H1 (cell line): ENCODE data around the gene ERC1. TPM values are rescaled to one million over a fixed set of nuclear protein-coding genes. Genes with fewer than 3 reads are reported as not detected.

Source experiments
- CTCF ChIA-PET: fragments of 300-600 bp; sonication (Branson Sonifier 250); formaldehyde crosslinking; loops from one replicate; lab custom pipeline; 2021; ENCODE audit not compliant: partially characterized antibody; lab: Charles Lee
- POLR2A ChIA-PET: fragments of 300-600 bp; sonication (Branson Sonifier 250); formaldehyde crosslinking; loops from one replicate; lab custom pipeline; 2021; ENCODE audit warnings: inconsistent platforms; ENCODE audit not compliant: partially characterized antibody; lab: Charles Lee
- DNase-seq, 2 experiments: peaks; one replicate each; pipeline versions ENCODE4 v3.0.0 to v3.0.0-alpha.2; 2010 to 2022; ENCODE audit warnings: low spot score in 2 of 2, low read depth in 1 of 2, mixed read lengths in 1 of 2
- FAIRE-seq: peaks from 2 replicates; lab custom pipeline; 2011; peaks lifted over from hg19 to GRCh38; lab: Jason Lieb, UNC
- H2AFZ ChIP-seq: 2 replicates; pipeline ENCODE4 v1.8.1; 2012; ENCODE audit warnings: low read length, inconsistent platforms
- H2AK5ac ChIP-seq: 2 replicates; pipeline ENCODE4 v1.6.1; 2013; ENCODE audit warnings: low read depth, low read length
- H2BK120ac ChIP-seq: replicated peaks from 2 replicates; pipeline ENCODE3; 2013; ENCODE audit warnings: low read depth, low read length, inconsistent platforms
- H2BK12ac ChIP-seq: 2 replicates; pipeline ENCODE4 v1.6.1; 2013; ENCODE audit warnings: low read depth, low read length
- H2BK15ac ChIP-seq: 2 replicates; pipeline ENCODE4 v1.6.1; 2013; ENCODE audit warnings: low read length
- H2BK20ac ChIP-seq: 2 replicates; pipeline ENCODE4 v1.6.1; 2013; ENCODE audit warnings: low read length
- H2BK5ac ChIP-seq: 2 replicates; pipeline ENCODE4 v1.6.1; 2013; ENCODE audit warnings: low read depth, low read length
- H3K14ac ChIP-seq: 2 replicates; pipeline ENCODE4 v1.6.1; 2013; ENCODE audit warnings: inconsistent platforms; ENCODE audit not compliant: insufficient read length
- H3K18ac ChIP-seq: 2 replicates; pipeline ENCODE4 v1.6.1; 2013; ENCODE audit warnings: low read length; ENCODE audit errors: extremely low read depth
- H3K23ac ChIP-seq: 2 replicates; pipeline ENCODE4 v1.6.1; 2013; ENCODE audit warnings: inconsistent platforms; ENCODE audit not compliant: insufficient read length
- H3K23me2 ChIP-seq: 2 replicates; pipeline ENCODE4 v1.6.1; 2013; ENCODE audit warnings: low read depth, low read length
- H3K27ac ChIP-seq: 2 replicates; pipeline ENCODE4 v1.6.1; 2011; ENCODE audit warnings: low read depth, low read length, inconsistent platforms
- H3K27me3 ChIP-seq, 4 experiments: replicated peaks in 1 of 4; 1 replicate in 1 of 4; 2 replicates in 3 of 4; pipeline versions ENCODE4 v1.6.1 to v1.8.1; 2011 to 2013; ENCODE audit warnings: low read length in 3 of 4, mild to moderate bottlenecking in 3 of 4, inconsistent platforms in 2 of 4, mixed read lengths in 2 of 4, moderate library complexity in 1 of 4; ENCODE audit not compliant: control insufficient read depth in 3 of 4, insufficient read depth in 3 of 4; ENCODE audit errors: extremely low read depth in 1 of 4
- H3K36me3 ChIP-seq, 4 experiments: 2 replicates each; pipeline versions ENCODE4 v1.6.1 to v1.8.1; 2011 to 2013; ENCODE audit warnings: mild to moderate bottlenecking in 4 of 4, low read length in 3 of 4, moderate library complexity in 2 of 4, control low read depth in 1 of 4, inconsistent platforms in 1 of 4; ENCODE audit not compliant: insufficient read depth in 4 of 4, control insufficient read depth in 2 of 4
- H3K4ac ChIP-seq: replicated peaks from 2 replicates; pipeline ENCODE3; 2013; ENCODE audit warnings: low read length, low read depth, mixed read lengths, inconsistent platforms; ENCODE audit not compliant: insufficient read length
- H3K4me1 ChIP-seq, 4 experiments: replicated peaks in 1 of 4; 1 replicate in 1 of 4; 2 replicates in 3 of 4; pipeline versions ENCODE4 v1.6.1 to v1.8.1; 2011 to 2013; ENCODE audit warnings: low read length in 3 of 4, inconsistent platforms in 2 of 4, mixed read lengths in 1 of 4; ENCODE audit not compliant: insufficient read depth in 4 of 4, control insufficient read depth in 3 of 4
- H3K4me2 ChIP-seq, 2 experiments: 2 replicates each; pipeline versions ENCODE4 v1.6.1 to v1.8.1; 2011 to 2013; ENCODE audit warnings: low read depth in 2 of 2, low read length in 2 of 2, control low read depth in 1 of 2, inconsistent platforms in 1 of 2, mild to moderate bottlenecking in 1 of 2; ENCODE audit not compliant: insufficient read depth in 1 of 2
- H3K4me3 ChIP-seq, 4 experiments: fragments of 200-600, 300-600 bp in 1 of 4; sonication (generic), shearing (Covaris generic), sonication (Bioruptor Twin) in 1 of 4; 2 replicates each; pipeline versions ENCODE4 v1.5.1 to v1.8.1; 2011 to 2016; ENCODE audit warnings: low read length in 4 of 4, low read depth in 3 of 4, control low read depth in 2 of 4, inconsistent platforms in 2 of 4, mild to moderate bottlenecking in 2 of 4, mixed read lengths in 1 of 4, moderate library complexity in 1 of 4; ENCODE audit not compliant: insufficient read depth in 2 of 4; ENCODE audit errors: extremely low read depth in 1 of 4
- H3K56ac ChIP-seq: replicated peaks from 2 replicates; pipeline ENCODE3; 2013; ENCODE audit warnings: low read depth, mild to moderate bottlenecking, mixed read lengths, low read length, inconsistent platforms; ENCODE audit not compliant: insufficient read length
- H3K79me1 ChIP-seq: 2 replicates; pipeline ENCODE4 v1.6.1; 2013; ENCODE audit warnings: low read depth, low read length, control low read depth
- H3K79me2 ChIP-seq, 2 experiments: 2 replicates each; pipeline versions ENCODE4 v1.6.1 to v1.8.1; 2012 to 2013; ENCODE audit warnings: low read length in 2 of 2, mild to moderate bottlenecking in 2 of 2, inconsistent platforms in 1 of 2; ENCODE audit not compliant: insufficient read depth in 2 of 2, control insufficient read depth in 1 of 2
- H3K9ac ChIP-seq, 4 experiments: replicated peaks in 1 of 4; 1 replicate in 1 of 4; 2 replicates in 3 of 4; pipeline versions ENCODE4 v1.6.1 to v1.8.1; 2011 to 2013; ENCODE audit warnings: low read depth in 3 of 4, low read length in 3 of 4, control low read depth in 2 of 4, mild to moderate bottlenecking in 2 of 4, moderate library complexity in 2 of 4, inconsistent platforms in 1 of 4; ENCODE audit errors: extremely low read depth in 1 of 4
- H3K9me3 ChIP-seq, 2 experiments: 2 replicates each; pipeline versions ENCODE4 v1.6.1 to v1.8.1; 2012 to 2013; ENCODE audit warnings: mild to moderate bottlenecking in 2 of 2, moderate library complexity in 2 of 2, control low read depth in 1 of 2, inconsistent platforms in 1 of 2, low read depth in 1 of 2, low read length in 1 of 2, mixed read lengths in 1 of 2; ENCODE audit not compliant: insufficient read depth in 2 of 2
- H4K20me1 ChIP-seq, 2 experiments: replicated peaks in 1 of 2; 2 replicates each; pipeline versions ENCODE3 to v1.8.1; 2011 to 2013; ENCODE audit warnings: inconsistent platforms in 2 of 2, low read length in 2 of 2, mild to moderate bottlenecking in 1 of 2; ENCODE audit not compliant: insufficient read depth in 2 of 2, control insufficient read depth in 1 of 2
- H4K5ac ChIP-seq: 2 replicates; pipeline ENCODE4 v1.6.1; 2013; ENCODE audit warnings: low read length, low read depth, mixed read lengths, inconsistent platforms; ENCODE audit not compliant: insufficient read length
- H4K8ac ChIP-seq: 2 replicates; pipeline ENCODE4 v1.8.0; 2013; ENCODE audit warnings: mild to moderate bottlenecking, moderate library complexity, low read length, inconsistent platforms; ENCODE audit not compliant: insufficient read depth; ENCODE audit errors: extremely low read depth
- H4K91ac ChIP-seq: replicated peaks from 2 replicates; pipeline ENCODE3; 2013; ENCODE audit warnings: low read length, mixed read lengths, inconsistent platforms; ENCODE audit not compliant: insufficient read length
- JUND ChIP-seq: IDR thresholded peaks from 2 replicates; pipeline ENCODE4 v1.6.1; 2011; ENCODE audit warnings: mild to moderate bottlenecking, improper control_type of control experiment, low read length
- POLR2AphosphoS5 ChIP-seq: IDR thresholded peaks from 2 replicates; pipeline ENCODE4 v1.6.1; 2011; ENCODE audit warnings: low read depth, low read length
- RFX5 ChIP-seq: IDR thresholded peaks from 2 replicates; pipeline ENCODE4 v1.6.1; 2011; ENCODE audit warnings: low read depth, low read length, improper control_type of control experiment, borderline replicate concordance
- RXRA ChIP-seq: IDR thresholded peaks from 2 replicates; pipeline ENCODE4 v1.6.1; 2011; ENCODE audit warnings: low read depth, mild to moderate bottlenecking, low read length, moderate library complexity; ENCODE audit not compliant: insufficient read depth
- SUZ12 ChIP-seq: fragments of 200-600 bp; sonication (generic); IDR thresholded peaks from 2 replicates; pipeline ENCODE4 v1.6.1; 2012; ENCODE audit warnings: mild to moderate bottlenecking, inconsistent platforms, low read length, moderate library complexity, mixed read lengths
- TEAD4 ChIP-seq: IDR thresholded peaks from 2 replicates; pipeline ENCODE4 v1.6.1; 2012; ENCODE audit warnings: low read depth, low read length, inconsistent platforms, mixed read lengths
- WGBS, 2 experiments: shearing (Covaris generic) in 1 of 2; methylation state at CpG; one replicate each; pipeline versions ENCODE4 v1.1.6 to v1.1.7; 2013 to 2015; ENCODE audit warnings: low lambda C conversion rate in 2 of 2, mixed read lengths in 2 of 2, inconsistent platforms in 1 of 2, low coverage in 1 of 2, missing lambda C conversion rate in 1 of 2; ENCODE audit not compliant: insufficient replicate concordance in 2 of 2, insufficient coverage in 1 of 2, insufficient read length in 1 of 2; ENCODE audit errors: extremely low coverage in 1 of 2, missing lambda C conversion rate in 1 of 2; 5-methylcytosine and 5-hydroxymethylcytosine counted together
- polyA plus RNA-seq, 7 experiments: library from polyadenylated mRNA; depleted of rRNA in 3 of 7; stranded (reverse) in 5 of 7; unstranded in 2 of 7; fragments of >200 nt in 5 of 7; fragments of 200-250 nt in 2 of 7; gene quantifications; 1 replicate in 5 of 7; 2 replicates in 1 of 7; 4 replicates in 1 of 7; pipeline versions ENCODE4 v1.2.1 to v1.2.3, GENCODE V29; 2011 to 2013; ENCODE audit warnings: missing spikeins in 2 of 7, mixed read lengths in 2 of 7
- total RNA-seq: library from RNA; stranded (reverse); fragmentation: NEBNext Ultra II Directional; extraction: Animal tissue kit (Norgen Biotek cat#: 25700); gene quantifications from 2 replicates; pipeline ENCODE4 v1.2.1, GENCODE V29; 2021
- TF ChIP-seq, protein P1 (sequence below): IDR thresholded peaks from 2 replicates; pipeline ENCODE4 v1.6.1; 2012; ENCODE audit warnings: low read length, inconsistent platforms
- TF ChIP-seq, protein P2 (sequence below): IDR thresholded peaks from 2 replicates; pipeline ENCODE4 v1.6.1; 2012; ENCODE audit warnings: inconsistent platforms

ERC1 gene
- total and polyA plus RNA-seq, 2 of the 8 experiments (the other 6 are each of a cell fraction or from before 2014, with no cell fraction given) = 7.8 to 45.7 TPM

DNA sequence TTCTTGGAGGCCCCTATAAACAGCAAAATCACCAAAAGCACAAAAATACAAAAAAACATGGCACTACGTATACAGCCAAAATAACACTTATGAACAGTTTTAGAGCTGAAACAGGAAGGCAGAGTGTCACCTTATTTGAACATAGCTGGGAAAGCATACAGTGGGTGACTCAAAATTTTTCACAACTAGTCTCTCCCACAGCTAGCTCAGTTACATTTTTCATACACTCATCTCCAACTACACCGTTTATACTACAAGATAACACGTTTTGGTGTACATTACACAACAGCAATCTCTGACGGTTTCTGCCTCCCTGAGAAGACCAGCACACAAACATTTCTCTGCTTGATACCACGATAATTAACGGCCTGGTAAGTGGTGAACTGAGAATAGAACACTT, 44.4 kb upstream of the ERC1 start:
- no peak for TF ChIP-seq SUZ12
- TF ChIP-seq JUND = no peak
- no peak for TF ChIP-seq RXRA
- TF ChIP-seq RFX5 = no peak
- TF ChIP-seq, protein P1, sequence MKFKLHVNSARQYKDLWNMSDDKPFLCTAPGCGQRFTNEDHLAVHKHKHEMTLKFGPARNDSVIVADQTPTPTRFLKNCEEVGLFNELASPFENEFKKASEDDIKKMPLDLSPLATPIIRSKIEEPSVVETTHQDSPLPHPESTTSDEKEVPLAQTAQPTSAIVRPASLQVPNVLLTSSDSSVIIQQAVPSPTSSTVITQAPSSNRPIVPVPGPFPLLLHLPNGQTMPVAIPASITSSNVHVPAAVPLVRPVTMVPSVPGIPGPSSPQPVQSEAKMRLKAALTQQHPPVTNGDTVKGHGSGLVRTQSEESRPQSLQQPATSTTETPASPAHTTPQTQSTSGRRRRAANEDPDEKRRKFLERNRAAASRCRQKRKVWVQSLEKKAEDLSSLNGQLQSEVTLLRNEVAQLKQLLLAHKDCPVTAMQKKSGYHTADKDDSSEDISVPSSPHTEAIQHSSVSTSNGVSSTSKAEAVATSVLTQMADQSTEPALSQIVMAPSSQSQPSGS = no peak
- TF ChIP-seq, protein P2, sequence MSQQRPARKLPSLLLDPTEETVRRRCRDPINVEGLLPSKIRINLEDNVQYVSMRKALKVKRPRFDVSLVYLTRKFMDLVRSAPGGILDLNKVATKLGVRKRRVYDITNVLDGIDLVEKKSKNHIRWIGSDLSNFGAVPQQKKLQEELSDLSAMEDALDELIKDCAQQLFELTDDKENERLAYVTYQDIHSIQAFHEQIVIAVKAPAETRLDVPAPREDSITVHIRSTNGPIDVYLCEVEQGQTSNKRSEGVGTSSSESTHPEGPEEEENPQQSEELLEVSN = no peak
- TF ChIP-seq POLR2AphosphoS5 = no peak
- no peak for TF ChIP-seq TEAD4
- H3K27ac ChIP-seq = no peak overlapping the region
- H3K18ac ChIP-seq = no peak overlapping the region
- no peak overlapping the region for H4K91ac ChIP-seq
- H4K8ac ChIP-seq = no peak overlapping the region
- no peaks in the 10 kb centered on the region for H3K9me3 ChIP-seq
- H2BK15ac ChIP-seq = no peak overlapping the region
- no peaks in the 10 kb centered on the region for H3K4me1 ChIP-seq
- 92% methylated on average over 6 of the region's 6 CpGs; no CpG with 5 or more reads in 1 of the 2 experiments for WGBS, 2 experiments
- H3K4me2 ChIP-seq = no peak overlapping the region
- H3K9ac ChIP-seq = no peak overlapping the region
- no peak overlapping the region for H3K23ac ChIP-seq
- peaks cover 0 to 37% of the 10 kb centered on the region in 2 experiments; a peak in 3 of 4 replicates for H3K79me2 ChIP-seq
- peaks cover 8% of the 10 kb centered on the region for H3K79me1 ChIP-seq
- no peak overlapping the region for H2BK12ac ChIP-seq
- H3K23me2 ChIP-seq = no peaks in the 10 kb centered on the region; the same call in 1 of the 2 replicates
- DNase-seq = no peak
- ChIA-PET POLR2A (no interaction called here), CTCF (interaction anchor here (2.2 kb wide), 1 partner anchor 370 kb away, joined by 7 read pairs; no protein-coding TSS in a partner anchor)
- H3K4me3 ChIP-seq = no peak overlapping the region
- peaks cover 0 to 7% (median 0%) of the 10 kb centered on the region in 4 experiments; a peak in 2 of 8 replicates for H3K36me3 ChIP-seq
- no peak overlapping the region for H4K5ac ChIP-seq
- peaks cover 0 to 2% of the 10 kb centered on the region in 2 experiments for H4K20me1 ChIP-seq
- H3K27me3 ChIP-seq = no peaks in the 10 kb centered on the region
- H2BK120ac ChIP-seq = no peak overlapping the region
- no peak overlapping the region; the same call in 1 of the 2 replicates for H2AK5ac ChIP-seq
- H2AFZ ChIP-seq = no peak overlapping the region
- H2BK20ac ChIP-seq = no peak overlapping the region
- no peak for FAIRE-seq
- no peak overlapping the region for H3K56ac ChIP-seq
- H3K14ac ChIP-seq = no peak overlapping the region
- no peak overlapping the region for H2BK5ac ChIP-seq
- H3K4ac ChIP-seq = no peak overlapping the region
